HEK293T (cell line): ENCODE measurements around the gene GOLGA5.

Source experiments
- CTCF ChIA-PET: fragments of 350-600 bp; formaldehyde crosslinking; extraction: SDS; loops from one replicate; lab custom pipeline; 2021; ENCODE audit warnings: antibody characterized with exemption, inconsistent platforms; lab: Yijun Ruan, JAX
- POLR2A ChIA-PET: fragments of 350-600 bp; formaldehyde crosslinking; extraction: SDS; loops from one replicate; lab custom pipeline; 2020; ENCODE audit warnings: antibody characterized with exemption, inconsistent platforms; lab: Yijun Ruan, JAX
- DNase-seq: peaks from one replicate; pipeline ENCODE4 v3.0.0; 2012; ENCODE audit warnings: mixed read lengths; ENCODE audit errors: extremely low spot score
- ARNT ChIP-seq: fragments of 450-650 bp; IDR thresholded peaks from 2 replicates; pipeline ENCODE4 v1.6.1; 2017; ENCODE audit warnings: mild to moderate bottlenecking
- BHLHE40 ChIP-seq: fragments of 450-650 bp; IDR thresholded peaks from 2 replicates; pipeline ENCODE4 v1.6.1; 2016; ENCODE audit warnings: mild to moderate bottlenecking, moderate library complexity, borderline replicate concordance
- CTBP1 ChIP-seq: fragments of 450-650 bp; IDR thresholded peaks from 2 replicates; pipeline ENCODE4 v1.6.1; 2016; ENCODE audit warnings: borderline replicate concordance
- ELF4 ChIP-seq: fragments of 450-650 bp; IDR thresholded peaks from 2 replicates; pipeline ENCODE4 v1.6.1; 2017; ENCODE audit warnings: antibody characterized with exemption
- FOXA1 ChIP-seq: fragments of 450-650 bp; IDR thresholded peaks from 2 replicates; pipeline ENCODE4 v1.6.1; 2016; ENCODE audit warnings: mild to moderate bottlenecking
- FOXK2 ChIP-seq: fragments of 450-650 bp; IDR thresholded peaks from 2 replicates; pipeline ENCODE4 v1.6.1; 2016; ENCODE audit warnings: mild to moderate bottlenecking
- FOXM1 ChIP-seq: fragments of 450-650 bp; IDR thresholded peaks from 2 replicates; pipeline ENCODE4 v1.6.1; 2017; ENCODE audit warnings: mild to moderate bottlenecking, borderline replicate concordance
- HDGF ChIP-seq: fragments of 450-650 bp; IDR thresholded peaks from 2 replicates; pipeline ENCODE4 v1.6.1; 2017; ENCODE audit warnings: antibody characterized with exemption, borderline replicate concordance
- L3MBTL2 ChIP-seq: fragments of 450-650 bp; conservative IDR thresholded peaks from 2 replicates; pipeline ENCODE4 v1.6.1; 2016; ENCODE audit warnings: mild to moderate bottlenecking
- LEF1 ChIP-seq: fragments of 450-650 bp; IDR thresholded peaks from 2 replicates; pipeline ENCODE4 v1.6.1; 2017; ENCODE audit warnings: mild to moderate bottlenecking, borderline replicate concordance
- NFRKB ChIP-seq: fragments of 450-650 bp; IDR thresholded peaks from 2 replicates; pipeline ENCODE4 v1.6.1; 2016; ENCODE audit warnings: mild to moderate bottlenecking, moderate library complexity
- PKNOX1 ChIP-seq: fragments of 450-650 bp; IDR thresholded peaks from 2 replicates; pipeline ENCODE4 v1.6.1; 2016
- SP1 ChIP-seq: fragments of 450-650 bp; IDR thresholded peaks from 2 replicates; pipeline ENCODE4 v1.6.1; 2017
- SUZ12 ChIP-seq: fragments of 450-650 bp; IDR thresholded peaks from 2 replicates; pipeline ENCODE4 v1.6.1; 2016; ENCODE audit warnings: mild to moderate bottlenecking
- TARDBP ChIP-seq: fragments of 450-650 bp; IDR thresholded peaks from 2 replicates; pipeline ENCODE4 v1.6.1; 2016
- ZNF384 ChIP-seq: fragments of 450-650 bp; IDR thresholded peaks from 2 replicates; pipeline ENCODE4 v1.6.1; 2016

Gene GOLGA5

GRCh38 chr14:92861856-92862745 is 68.0 kb downstream of the GOLGA5 start:
- ChIA-PET CTCF (no interaction called here), POLR2A (no interaction called here)
- TF ChIP-seq TARDBP (no peak), FOXA1 (no peak), ELF4 (no peak), NFRKB (no peak), ARNT (no peak), SUZ12 (no peak), HDGF (no peak), FOXK2 (no peak)
- DNase-seq: no peak

GRCh38 chr14:92863286-92864080 is 69.4 kb downstream of the GOLGA5 start:
- no peak for TF ChIP-seq FOXK2
- no peak for TF ChIP-seq CTBP1
- no peak for TF ChIP-seq SUZ12
- no peak for TF ChIP-seq ARNT
- no peak for TF ChIP-seq BHLHE40
- no peak for TF ChIP-seq L3MBTL2
- TF ChIP-seq HDGF: no peak
- no peak for TF ChIP-seq ELF4
- no peak for TF ChIP-seq LEF1
- no peak for TF ChIP-seq FOXM1
- TF ChIP-seq PKNOX1: no peak
- no peak for TF ChIP-seq FOXA1
- TF ChIP-seq TARDBP: no peak
- no peak for TF ChIP-seq SP1
- TF ChIP-seq NFRKB: no peak
- TF ChIP-seq ZNF384: no peak
- CTCF ChIA-PET: no interaction called here
- POLR2A ChIA-PET: no interaction called here
- no peak for DNase-seq

- POLR2A ChIA-PET: no interaction called here
- CTCF ChIA-PET: no interaction called here
- no peak for DNase-seq
- TF ChIP-seq FOXM1 (no peak), ZNF384 (no peak), ELF4 (no peak), CTBP1 (no peak), NFRKB (no peak), ARNT (no peak), TARDBP (no peak), HDGF (no peak), BHLHE40 (no peak), PKNOX1 (no peak)
These were observed 71.6 kb downstream of the GOLGA5 start for GRCh38 chr14:92865674-92866073.

GRCh38 chr14:92866181-92866752 is 72.2 kb downstream of the GOLGA5 start:
- CTCF ChIA-PET: no interaction called here
- TF ChIP-seq LEF1 (no peak), PKNOX1 (no peak), FOXK2 (no peak), CTBP1 (no peak), NFRKB (no peak), ZNF384 (no peak), FOXA1 (no peak), BHLHE40 (no peak), ARNT (no peak), HDGF (no peak), SP1 (no peak), L3MBTL2 (no peak), TARDBP (no peak), SUZ12 (no peak), ELF4 (no peak), FOXM1 (no peak)
- POLR2A ChIA-PET: no interaction called here
- no peak for DNase-seq
